PFSK-1 (cell line): Measurements from ENCODE around the gene VPS35.

Experiments
- FOXP2 ChIP-seq: optimal IDR thresholded peaks from 2 replicates; pipeline ENCODE3; 2011; ENCODE audit warnings: borderline replicate concordance, control low read depth, inconsistent platforms; ENCODE audit not compliant: insufficient read depth; ENCODE audit errors: extremely low read length, extremely low read depth
- POLR2AphosphoS5 ChIP-seq: IDR thresholded peaks from 2 replicates; pipeline ENCODE4 v1.6.1; 2012; ENCODE audit warnings: low read depth, mild to moderate bottlenecking, control low read depth, low read length, moderate library complexity
- SIN3A ChIP-seq: IDR thresholded peaks from 2 replicates; pipeline ENCODE4 v1.6.1; 2012; ENCODE audit warnings: mild to moderate bottlenecking, low read length, moderate library complexity, borderline replicate concordance; ENCODE audit not compliant: insufficient read depth
- TAF1 ChIP-seq: IDR thresholded peaks from 2 replicates; pipeline ENCODE4 v1.6.1; 2012; ENCODE audit warnings: low read length, control low read depth, borderline replicate concordance; ENCODE audit not compliant: insufficient read depth
- TF ChIP-seq, protein P1 (sequence below), 2 experiments: IDR thresholded peaks; 2 replicates each; pipeline versions ENCODE4 v1.6.1 to v1.8.0; 2011 to 2012; ENCODE audit warnings: low read depth in 2 of 2, low read length in 2 of 2, control low read depth in 1 of 2, inconsistent platforms in 1 of 2, mild to moderate bottlenecking in 1 of 2, moderate library complexity in 1 of 2; ENCODE audit not compliant: insufficient read depth in 1 of 2

Gene VPS35

DNA sequence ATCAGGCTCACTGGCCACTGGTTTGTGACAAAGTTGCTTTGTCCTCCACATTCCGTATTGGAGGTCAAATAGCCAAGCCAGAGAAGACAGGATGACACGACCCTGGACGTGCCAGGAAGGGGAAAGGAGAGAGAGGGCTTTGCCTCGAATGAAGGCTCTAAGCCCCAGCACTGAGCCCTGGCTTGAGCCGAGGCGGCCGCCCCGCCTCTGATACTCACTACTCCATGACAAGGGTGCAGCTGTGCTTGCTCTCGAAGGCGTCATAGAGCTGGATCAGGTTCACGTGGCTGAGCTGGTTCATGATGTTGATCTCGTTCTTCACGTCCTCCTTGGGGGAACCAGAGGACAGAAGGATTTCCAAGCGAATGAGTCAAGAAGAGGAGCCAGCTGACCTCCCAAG is 39.8 kb upstream of the VPS35 start:
- TF ChIP-seq, protein P1, sequence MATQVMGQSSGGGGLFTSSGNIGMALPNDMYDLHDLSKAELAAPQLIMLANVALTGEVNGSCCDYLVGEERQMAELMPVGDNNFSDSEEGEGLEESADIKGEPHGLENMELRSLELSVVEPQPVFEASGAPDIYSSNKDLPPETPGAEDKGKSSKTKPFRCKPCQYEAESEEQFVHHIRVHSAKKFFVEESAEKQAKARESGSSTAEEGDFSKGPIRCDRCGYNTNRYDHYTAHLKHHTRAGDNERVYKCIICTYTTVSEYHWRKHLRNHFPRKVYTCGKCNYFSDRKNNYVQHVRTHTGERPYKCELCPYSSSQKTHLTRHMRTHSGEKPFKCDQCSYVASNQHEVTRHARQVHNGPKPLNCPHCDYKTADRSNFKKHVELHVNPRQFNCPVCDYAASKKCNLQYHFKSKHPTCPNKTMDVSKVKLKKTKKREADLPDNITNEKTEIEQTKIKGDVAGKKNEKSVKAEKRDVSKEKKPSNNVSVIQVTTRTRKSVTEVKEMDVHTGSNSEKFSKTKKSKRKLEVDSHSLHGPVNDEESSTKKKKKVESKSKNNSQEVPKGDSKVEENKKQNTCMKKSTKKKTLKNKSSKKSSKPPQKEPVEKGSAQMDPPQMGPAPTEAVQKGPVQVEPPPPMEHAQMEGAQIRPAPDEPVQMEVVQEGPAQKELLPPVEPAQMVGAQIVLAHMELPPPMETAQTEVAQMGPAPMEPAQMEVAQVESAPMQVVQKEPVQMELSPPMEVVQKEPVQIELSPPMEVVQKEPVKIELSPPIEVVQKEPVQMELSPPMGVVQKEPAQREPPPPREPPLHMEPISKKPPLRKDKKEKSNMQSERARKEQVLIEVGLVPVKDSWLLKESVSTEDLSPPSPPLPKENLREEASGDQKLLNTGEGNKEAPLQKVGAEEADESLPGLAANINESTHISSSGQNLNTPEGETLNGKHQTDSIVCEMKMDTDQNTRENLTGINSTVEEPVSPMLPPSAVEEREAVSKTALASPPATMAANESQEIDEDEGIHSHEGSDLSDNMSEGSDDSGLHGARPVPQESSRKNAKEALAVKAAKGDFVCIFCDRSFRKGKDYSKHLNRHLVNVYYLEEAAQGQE (IDR thresholded peaks at IDR 0.05; ENCODE audit: insufficient read depth in 1 of 2, low read depth in 2 of 2, low read length in 2 of 2) = no peak
- TF ChIP-seq SIN3A (no peak), FOXP2 (no peak), TAF1 (no peak), POLR2AphosphoS5 (no peak)

GRCh38 chr16:46727630-46728029 is 38.7 kb upstream of the VPS35 start:
- no peak for TF ChIP-seq SIN3A
- TF ChIP-seq POLR2AphosphoS5 = no peak
- no peak for TF ChIP-seq TAF1
- TF ChIP-seq, protein P1 (IDR thresholded peaks at IDR 0.05; ENCODE audit: insufficient read depth in 1 of 2, low read depth in 2 of 2, low read length in 2 of 2) = no peak
- no peak for TF ChIP-seq FOXP2

DNA sequence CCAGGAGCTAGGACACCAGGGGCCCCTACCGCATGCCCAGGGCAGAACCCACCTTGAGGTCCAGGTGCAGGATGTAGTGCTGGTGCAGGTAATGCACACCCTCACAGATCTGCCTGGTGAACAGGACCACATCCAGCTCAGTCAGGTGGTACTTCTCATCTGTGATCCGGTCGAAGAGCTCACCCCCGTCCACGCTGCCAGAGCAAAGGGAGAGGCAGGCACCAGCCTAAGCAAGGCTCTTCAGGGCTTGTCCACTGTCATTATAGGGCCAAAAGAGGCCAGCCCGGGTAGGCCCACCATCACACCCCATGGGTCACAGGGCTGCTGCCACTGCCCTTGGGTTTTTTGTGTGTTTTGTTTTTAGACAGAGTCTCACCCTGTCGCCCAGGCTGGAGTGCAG is 38.2 kb upstream of the VPS35 start:
- TF ChIP-seq TAF1 (no peak), FOXP2 (no peak), POLR2AphosphoS5 (no peak), SIN3A (no peak)
- TF ChIP-seq, protein P1 (IDR thresholded peaks at IDR 0.05; ENCODE audit: insufficient read depth in 1 of 2, low read depth in 2 of 2, low read length in 2 of 2) = no peak

DNA sequence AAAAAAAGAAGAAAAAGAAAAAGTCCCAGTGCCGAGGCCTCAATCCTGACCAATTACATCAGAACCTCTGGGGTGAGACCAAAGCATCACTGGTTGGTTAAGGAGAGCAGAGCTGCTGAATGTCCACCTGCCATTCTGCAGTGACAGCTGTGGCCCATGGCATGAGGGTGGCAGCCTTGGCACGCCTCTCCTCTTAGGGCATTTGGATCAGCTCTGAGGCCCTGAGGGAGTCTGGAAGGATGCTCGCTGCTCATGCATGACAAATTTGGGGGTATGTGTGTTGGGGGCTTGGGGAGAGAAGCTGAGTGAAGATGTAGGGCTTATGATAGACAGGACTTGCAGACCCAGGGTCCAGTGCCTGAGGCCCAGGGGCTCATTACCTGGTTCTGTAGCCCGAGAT is 32.9 kb upstream of the VPS35 start:
- TF ChIP-seq SIN3A (no peak), TAF1 (no peak), POLR2AphosphoS5 (no peak), FOXP2 (no peak)
- TF ChIP-seq, protein P1 (IDR thresholded peaks at IDR 0.05; ENCODE audit: insufficient read depth in 1 of 2, low read depth in 2 of 2, low read length in 2 of 2) = no peak

DNA sequence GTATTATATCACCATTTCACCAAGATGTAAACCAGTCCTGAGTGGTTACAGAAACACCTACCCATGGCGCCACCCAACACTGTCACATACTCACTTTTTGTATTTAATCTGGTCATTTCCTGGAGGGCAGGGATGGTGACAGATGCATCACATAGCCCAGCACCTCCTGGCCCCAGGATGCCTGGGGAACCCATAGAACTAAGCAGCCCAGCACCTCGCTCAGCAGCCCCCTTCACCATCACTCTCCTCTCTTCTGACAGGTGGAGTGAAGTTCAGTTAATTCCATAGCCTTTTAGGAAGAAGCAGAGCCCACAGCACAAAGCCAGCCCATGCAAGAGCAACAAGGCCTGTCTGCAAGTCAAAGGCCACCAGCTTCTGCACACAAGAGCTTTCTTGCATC is 31.6 kb upstream of the VPS35 start:
- TF ChIP-seq POLR2AphosphoS5 (no peak), TAF1 (no peak), FOXP2 (no peak), SIN3A (no peak)
- TF ChIP-seq, protein P1 (IDR thresholded peaks at IDR 0.05; ENCODE audit: insufficient read depth in 1 of 2, low read depth in 2 of 2, low read length in 2 of 2) = no peak
